Measurements from ENCODE around the gene CDRT4. TPM values are rescaled to one million over a fixed set of nuclear protein-coding genes. Genes with fewer than 3 reads are reported as not detected.

CDRT4 gene
- total and polyA plus RNA-seq, 10 of the 15 experiments (the other 5 are each of a cell fraction or from before 2014, with no cell fraction given) = 0.11 to 1.3 (median 0.51) TPM; not detected in 3

DNA sequence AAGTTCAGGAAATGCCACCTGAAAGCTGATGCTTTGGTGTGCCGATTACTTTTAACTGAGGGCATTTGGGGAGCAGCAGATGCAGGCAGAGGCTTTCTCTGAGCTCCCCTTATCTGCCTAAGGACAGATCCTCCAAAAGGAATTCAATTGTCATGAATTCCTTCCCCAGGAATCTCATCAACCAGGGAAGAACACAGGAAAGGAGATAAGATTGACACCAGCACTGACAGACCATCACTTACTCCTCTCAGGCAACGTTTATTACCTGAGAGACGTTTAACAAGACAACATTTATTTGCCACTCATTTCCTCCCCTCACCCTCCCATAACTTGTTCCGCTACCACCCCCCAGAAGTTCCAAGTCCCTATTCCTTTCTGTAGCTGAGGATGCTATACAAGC is 17.6 kb upstream of the CDRT4 start (continued):
- TF ChIP-seq, protein P1, sequence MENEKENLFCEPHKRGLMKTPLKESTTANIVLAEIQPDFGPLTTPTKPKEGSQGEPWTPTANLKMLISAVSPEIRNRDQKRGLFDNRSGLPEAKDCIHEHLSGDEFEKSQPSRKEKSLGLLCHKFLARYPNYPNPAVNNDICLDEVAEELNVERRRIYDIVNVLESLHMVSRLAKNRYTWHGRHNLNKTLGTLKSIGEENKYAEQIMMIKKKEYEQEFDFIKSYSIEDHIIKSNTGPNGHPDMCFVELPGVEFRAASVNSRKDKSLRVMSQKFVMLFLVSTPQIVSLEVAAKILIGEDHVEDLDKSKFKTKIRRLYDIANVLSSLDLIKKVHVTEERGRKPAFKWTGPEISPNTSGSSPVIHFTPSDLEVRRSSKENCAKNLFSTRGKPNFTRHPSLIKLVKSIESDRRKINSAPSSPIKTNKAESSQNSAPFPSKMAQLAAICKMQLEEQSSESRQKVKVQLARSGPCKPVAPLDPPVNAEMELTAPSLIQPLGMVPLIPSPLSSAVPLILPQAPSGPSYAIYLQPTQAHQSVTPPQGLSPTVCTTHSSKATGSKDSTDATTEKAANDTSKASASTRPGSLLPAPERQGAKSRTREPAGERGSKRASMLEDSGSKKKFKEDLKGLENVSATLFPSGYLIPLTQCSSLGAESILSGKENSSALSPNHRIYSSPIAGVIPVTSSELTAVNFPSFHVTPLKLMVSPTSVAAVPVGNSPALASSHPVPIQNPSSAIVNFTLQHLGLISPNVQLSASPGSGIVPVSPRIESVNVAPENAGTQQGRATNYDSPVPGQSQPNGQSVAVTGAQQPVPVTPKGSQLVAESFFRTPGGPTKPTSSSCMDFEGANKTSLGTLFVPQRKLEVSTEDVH (IDR thresholded peaks at IDR 0.05; ENCODE audit: low read depth, partially characterized antibody) = no peak
- TF ChIP-seq MXI1 (IDR thresholded peaks at IDR 0.05; ENCODE audit: low read depth, low read length) (no peak), SP1 (IDR thresholded peaks at IDR 0.05; ENCODE audit: low read depth, low read length) (no peak), RBBP5 (conservative IDR thresholded peaks at IDR 0.05) (no peak)

DNA sequence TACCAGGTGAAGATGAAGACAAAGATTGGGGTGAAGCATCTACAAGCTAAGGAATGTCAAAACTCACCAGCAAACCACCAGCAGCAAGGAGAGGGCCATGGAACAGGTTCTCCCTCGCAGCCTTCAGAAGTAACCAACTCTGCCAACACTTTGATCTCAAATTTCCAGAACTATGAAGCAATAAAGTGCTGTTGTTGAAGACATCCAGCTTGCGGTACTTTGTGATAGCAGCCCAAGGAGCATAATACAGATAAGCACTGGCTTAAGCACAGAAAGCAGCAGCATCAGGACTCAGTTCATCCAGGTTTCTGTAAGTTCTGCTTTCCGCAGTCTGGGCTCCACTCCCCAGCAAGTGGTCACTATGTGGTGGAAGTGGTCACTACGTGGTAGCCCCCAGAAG is 16.0 kb upstream of the CDRT4 start:
- ChIA-PET POLR2A (no interaction called here), SMC1A (ENCODE audit: uncharacterized antibody, unreplicated experiment) (no interaction called here), RAD21 (ENCODE audit: unreplicated experiment) (no interaction called here), CTCF (no interaction called here)
- Histone ChIP-seq H2AFZ (ENCODE audit: control insufficient read depth, low read depth, low read length) (no peak overlapping the region), H3K79me2 (ENCODE audit: control insufficient read depth, insufficient read depth, low read length) (no peaks in the 10 kb centered on the region), H3K9me3 (replicated peaks; ENCODE audit: control insufficient read depth, insufficient read depth, low read length) (no peaks in the 10 kb centered on the region), H3K4me2 (ENCODE audit: control insufficient read depth, insufficient read depth) (no peak overlapping the region), H3K9ac (ENCODE audit: control insufficient read depth, insufficient read depth, low read length) (no peak overlapping the region), H3K27me3 (replicated peaks in 1 of 2; ENCODE audit: control insufficient read depth in 2 of 2, insufficient read depth in 2 of 2, low read length in 1 of 2) (no peaks in the 10 kb centered on the region), H3K27ac (ENCODE audit: control insufficient read depth, insufficient read depth) (no peak overlapping the region), H4K20me1 (ENCODE audit: control insufficient read depth, insufficient read depth) (no peaks in the 10 kb centered on the region), H3K36me3 (ENCODE audit: control insufficient read depth in 2 of 2, insufficient read depth in 2 of 2, low read length in 1 of 2) (no peaks in the 10 kb centered on the region), H3K4me3 (no peak overlapping the region), H3K4me1 (ENCODE audit: control insufficient read depth, insufficient read depth, low read length) (no peaks in the 10 kb centered on the region)
- in situ Hi-C loops (cut with MboI) (no loop called here), intact Hi-C loops (cut with micrococcal nuclease; ENCODE audit: unreplicated experiment) (no loop called here)
- DNase-seq (ENCODE audit: low read depth, low spot score) = no peak
- TF ChIP-seq, protein P2, sequence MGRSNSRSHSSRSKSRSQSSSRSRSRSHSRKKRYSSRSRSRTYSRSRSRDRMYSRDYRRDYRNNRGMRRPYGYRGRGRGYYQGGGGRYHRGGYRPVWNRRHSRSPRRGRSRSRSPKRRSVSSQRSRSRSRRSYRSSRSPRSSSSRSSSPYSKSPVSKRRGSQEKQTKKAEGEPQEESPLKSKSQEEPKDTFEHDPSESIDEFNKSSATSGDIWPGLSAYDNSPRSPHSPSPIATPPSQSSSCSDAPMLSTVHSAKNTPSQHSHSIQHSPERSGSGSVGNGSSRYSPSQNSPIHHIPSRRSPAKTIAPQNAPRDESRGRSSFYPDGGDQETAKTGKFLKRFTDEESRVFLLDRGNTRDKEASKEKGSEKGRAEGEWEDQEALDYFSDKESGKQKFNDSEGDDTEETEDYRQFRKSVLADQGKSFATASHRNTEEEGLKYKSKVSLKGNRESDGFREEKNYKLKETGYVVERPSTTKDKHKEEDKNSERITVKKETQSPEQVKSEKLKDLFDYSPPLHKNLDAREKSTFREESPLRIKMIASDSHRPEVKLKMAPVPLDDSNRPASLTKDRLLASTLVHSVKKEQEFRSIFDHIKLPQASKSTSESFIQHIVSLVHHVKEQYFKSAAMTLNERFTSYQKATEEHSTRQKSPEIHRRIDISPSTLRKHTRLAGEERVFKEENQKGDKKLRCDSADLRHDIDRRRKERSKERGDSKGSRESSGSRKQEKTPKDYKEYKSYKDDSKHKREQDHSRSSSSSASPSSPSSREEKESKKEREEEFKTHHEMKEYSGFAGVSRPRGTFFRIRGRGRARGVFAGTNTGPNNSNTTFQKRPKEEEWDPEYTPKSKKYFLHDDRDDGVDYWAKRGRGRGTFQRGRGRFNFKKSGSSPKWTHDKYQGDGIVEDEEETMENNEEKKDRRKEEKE (IDR thresholded peaks at IDR 0.05) = no peak
- no peak for TF ChIP-seq ZBED1 (IDR thresholded peaks at IDR 0.05; ENCODE audit: borderline replicate concordance)
- 0% methylated on average over 4 of the region's 4 CpGs for WGBS (ENCODE audit: insufficient coverage, insufficient replicate concordance, low lambda C conversion rate, missing lambda C conversion rate)
- no TSS peak for BruUV-seq (replicated peaks)
- no peak for FAIRE-seq
- no peak for ATAC-seq
